SW480 (cell line): ENCODE data around the gene BLTP2.
"Not testable (repeated sequence)": the region's sequence is repeated elsewhere in the genome, so short reads cannot be mapped to it uniquely, and the experiment has no call there.

ENCODE experiments used
- DNase-seq: peaks from one replicate; pipeline ENCODE4 v3.0.0-alpha.2; 2016; ENCODE audit warnings: low spot score

The BLTP2 gene

GRCh38 chr17:28646039-28646754 lies 1.2 kb upstream of the BLTP2 start:
- DNase-seq = no peak

GRCh38 chr17:28645576-28645939 lies 600 bp upstream of the BLTP2 start:
- no peak for DNase-seq

GRCh38 chr17:28643983-28644786 lies 773 bp downstream of the BLTP2 start:
- peak; percentile 60 for DNase-seq

GRCh38 chr17:28641579-28641978 lies 3.4 kb downstream of the BLTP2 start:
- no peak for DNase-seq

GRCh38 chr17:28635506-28635905 lies 9.5 kb downstream of the BLTP2 start:
- no peak for DNase-seq

- DNase-seq = no peak
Measured at GRCh38 chr17:28634206-28634865, 10.6 kb downstream of the BLTP2 start.

GRCh38 chr17:28626818-28627217 lies 18.1 kb downstream of the BLTP2 start:
- DNase-seq = no peak

GRCh38 chr17:28624148-28624547 lies 20.8 kb downstream of the BLTP2 start:
- no peak for DNase-seq

- DNase-seq = no peak
Measured at GRCh38 chr17:28623696-28624095, 21.3 kb downstream of the BLTP2 start.

GRCh38 chr17:28622186-28622585 lies 22.8 kb downstream of the BLTP2 start:
- DNase-seq = no peak

- no peak for DNase-seq
Measured at GRCh38 chr17:28620010-28620409, 24.9 kb downstream of the BLTP2 start.

- no peak for DNase-seq
Measured at GRCh38 chr17:28618464-28618863, 26.5 kb downstream of the BLTP2 start.

- DNase-seq = no peak
Measured at GRCh38 chr17:28616281-28616680, 28.7 kb downstream of the BLTP2 start.

- DNase-seq = no peak
Measured at GRCh38 chr17:28615260-28615940, 29.6 kb downstream of the BLTP2 start.

- DNase-seq = no peak
Measured at GRCh38 chr17:28613931-28614381, 31.0 kb downstream of the BLTP2 start, which contains the start of gene RSKR. Gene RSKR (minus strand): TSS chr17:28614185. CDS start chr17:28614161, 24 bp downstream.

GRCh38 chr17:28612936-28613872 lies 31.8 kb downstream of the BLTP2 start:
- DNase-seq = peak; percentile 25

- DNase-seq = no peak
Measured at GRCh38 chr17:28612531-28612930, 32.4 kb downstream of the BLTP2 start.

GRCh38 chr17:28610376-28610775 lies 34.6 kb downstream of the BLTP2 start:
- no peak for DNase-seq

GRCh38 chr17:28604031-28604430 lies 40.9 kb downstream of the BLTP2 start:
- not testable (repeated sequence) for DNase-seq

GRCh38 chr17:28599311-28600184 lies 45.4 kb downstream of the BLTP2 start:
- DNase-seq = peak; percentile 80
